GM19324 (cell line): ENCODE measurements around the gene RPL10.

Experiments
- ATAC-seq: cut with Tn5 transposase; IDR thresholded peaks from one replicate; pipeline ENCODE4 v1.9.1; 2021; ENCODE audit warnings: mild to moderate bottlenecking, moderate library complexity; ENCODE audit not compliant: unreplicated experiment, low FRiP score

RPL10 gene

DNA sequence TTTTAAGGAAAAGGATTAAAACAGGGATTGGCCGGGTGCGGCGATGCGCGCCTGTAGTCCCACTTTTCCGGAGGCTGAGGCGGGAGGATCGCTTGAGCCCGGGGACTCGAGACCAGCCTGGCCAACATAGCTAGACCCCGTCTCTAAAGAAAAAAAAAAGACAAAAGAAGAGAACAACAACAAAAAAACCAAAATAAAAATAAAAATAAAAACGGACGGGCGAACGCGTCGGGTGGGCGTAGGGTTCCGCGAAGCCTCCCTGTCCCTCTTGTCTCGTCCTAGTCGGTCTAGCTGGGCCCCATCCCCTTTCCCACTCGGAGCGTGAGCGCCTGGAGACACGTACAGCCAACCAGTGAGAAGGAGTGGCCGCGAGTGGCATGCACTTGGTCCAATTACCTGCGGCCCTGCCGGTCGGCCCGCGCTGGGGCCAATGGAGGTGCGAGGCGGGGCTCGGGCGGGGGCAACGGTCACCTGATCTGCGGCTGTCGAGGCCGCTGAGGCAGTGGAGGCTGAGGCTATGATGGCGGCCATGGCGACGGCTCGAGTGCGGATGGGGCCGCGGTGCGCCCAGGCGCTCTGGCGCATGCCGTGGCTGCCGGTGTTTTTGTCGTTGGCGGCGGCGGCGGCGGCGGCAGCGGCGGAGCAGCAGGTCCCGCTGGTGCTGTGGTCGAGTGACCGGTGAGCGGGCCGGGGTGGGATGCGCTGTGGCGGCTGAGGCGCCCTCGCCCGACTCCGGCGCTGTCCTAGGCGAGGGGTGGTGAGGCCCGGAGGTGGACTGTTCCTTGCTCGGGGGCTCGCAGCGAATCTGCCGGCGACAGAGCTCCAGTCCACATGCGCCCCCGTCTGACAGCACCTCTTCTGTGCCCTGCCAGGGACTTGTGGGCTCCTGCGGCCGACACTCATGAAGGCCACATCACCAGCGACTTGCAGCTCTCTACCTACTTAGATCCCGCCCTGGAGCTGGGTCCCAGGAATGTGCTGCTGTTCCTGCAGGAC is 30.3 kb downstream of the RPL10 start, which contains the start of gene ATP6AP1:
ATP6AP1 (plus strand) TSS at position 502 of the 996 bp plus-strand sequence; CDS start at position 518, 16 bp downstream.
- peak; percentile 88 for ATAC-seq

- ATAC-seq: no peak
These were observed 31.5 kb downstream of the RPL10 start for GRCh38 chrX:154429711-154430110.

DNA sequence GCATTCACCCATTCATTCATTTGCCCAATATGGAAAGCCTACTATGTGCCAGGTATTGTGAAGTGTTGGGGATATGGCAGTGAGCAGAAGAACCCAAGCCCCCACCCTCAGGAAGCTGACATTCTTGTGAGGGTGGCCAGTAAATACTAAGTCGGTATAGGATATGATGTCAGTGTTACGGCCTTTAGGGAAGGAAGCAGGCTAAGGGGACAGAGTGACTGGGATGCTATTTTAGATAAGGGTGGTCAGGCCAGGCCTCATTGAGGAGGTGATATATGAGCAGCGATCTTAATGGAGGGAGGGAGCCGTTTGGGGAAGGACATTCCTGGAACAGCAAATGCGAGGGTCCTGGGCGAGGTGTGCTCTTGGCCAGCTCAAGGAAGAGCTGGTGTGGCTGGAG is 32.3 kb downstream of the RPL10 start:
- no peak for ATAC-seq

GRCh38 chrX:154430916-154431315 is 32.7 kb downstream of the RPL10 start:
- no peak for ATAC-seq

DNA sequence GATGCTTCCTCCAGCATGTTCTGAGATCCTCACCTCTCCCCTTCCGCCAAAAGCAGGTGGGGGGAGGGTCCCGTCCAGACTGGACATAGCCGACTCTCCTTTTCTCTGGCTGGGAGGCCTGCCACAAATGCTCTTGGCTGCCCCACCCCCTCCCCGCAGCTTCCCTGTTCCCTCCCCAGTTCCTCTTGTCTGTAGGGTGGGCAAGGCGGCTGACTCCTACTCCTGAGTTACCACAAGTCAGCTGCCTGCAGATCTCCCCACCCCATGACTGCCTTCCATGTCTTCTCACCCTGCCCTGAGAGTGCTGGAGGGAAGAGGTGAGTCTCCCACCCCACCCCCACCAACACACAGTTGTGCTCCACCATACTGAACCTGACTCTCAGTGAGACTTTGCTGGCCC is 33.2 kb downstream of the RPL10 start:
- ATAC-seq: no peak

- no peak for ATAC-seq
These were observed 34.0 kb downstream of the RPL10 start for GRCh38 chrX:154432210-154432609.

DNA sequence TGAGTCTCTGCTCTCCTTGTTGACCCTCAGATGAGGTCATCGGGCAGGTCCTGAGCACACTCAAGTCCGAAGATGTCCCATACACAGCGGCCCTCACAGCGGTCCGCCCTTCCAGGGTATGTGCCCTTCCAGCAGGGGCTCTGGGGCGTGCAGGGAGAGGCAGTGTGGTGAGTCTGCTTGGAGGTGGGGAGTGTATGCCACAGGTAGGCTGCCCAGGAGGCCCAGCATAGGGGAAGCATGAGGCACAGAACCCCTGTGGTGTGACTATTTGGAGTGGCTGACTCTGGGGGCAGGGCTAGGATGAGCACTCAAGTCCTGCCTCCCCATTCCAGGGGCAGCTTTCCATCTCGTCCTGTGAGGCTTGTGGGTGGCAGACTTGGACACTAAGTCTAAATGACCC is 35.4 kb downstream of the RPL10 start:
- no peak for ATAC-seq

- no peak for ATAC-seq
These were observed 36.4 kb downstream of the RPL10 start for GRCh38 chrX:154434394-154435168.

- ATAC-seq: no peak
These were observed 37.1 kb downstream of the RPL10 start for GRCh38 chrX:154435171-154435733.

DNA sequence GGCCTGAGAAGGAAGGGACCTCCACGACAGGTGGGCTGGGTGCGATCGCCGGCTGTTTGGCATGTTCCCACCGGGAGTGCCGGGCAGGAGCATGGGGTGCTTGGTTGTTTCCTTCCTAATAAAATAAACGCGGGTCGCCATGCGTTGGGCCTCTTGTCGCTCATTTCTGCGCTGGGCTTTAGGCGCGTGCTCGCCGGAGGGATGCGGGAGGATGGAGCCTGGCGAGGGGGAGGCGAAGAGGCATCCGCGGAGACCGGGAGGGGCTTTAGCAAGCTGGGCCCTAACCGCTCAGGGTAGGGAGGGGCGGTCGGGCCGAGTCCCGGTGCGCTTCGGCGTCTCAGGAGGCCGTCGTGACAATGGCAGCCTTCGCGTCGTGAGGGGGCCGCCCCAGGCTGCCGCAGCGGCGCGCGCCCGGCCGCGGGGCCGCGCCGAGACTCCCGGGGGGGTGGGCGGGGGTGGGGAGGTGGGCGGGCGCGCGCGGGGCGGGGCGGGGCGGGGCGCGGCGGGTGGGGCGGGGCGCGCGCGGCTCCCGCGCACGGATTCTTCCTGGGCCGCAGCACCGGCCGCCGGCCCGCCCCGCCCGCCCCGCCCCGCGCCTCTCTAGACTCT is 38.3 kb downstream of the RPL10 start:
- ATAC-seq: peak; percentile 33

GRCh38 chrX:154436983-154437752 is 39.0 kb downstream of the RPL10 start, which contains the start of gene GDI1:
Gene GDI1 (plus strand): TSS chrX:154437154. CDS start chrX:154437255, 101 bp downstream.
- peak; percentile 40 for ATAC-seq

DNA sequence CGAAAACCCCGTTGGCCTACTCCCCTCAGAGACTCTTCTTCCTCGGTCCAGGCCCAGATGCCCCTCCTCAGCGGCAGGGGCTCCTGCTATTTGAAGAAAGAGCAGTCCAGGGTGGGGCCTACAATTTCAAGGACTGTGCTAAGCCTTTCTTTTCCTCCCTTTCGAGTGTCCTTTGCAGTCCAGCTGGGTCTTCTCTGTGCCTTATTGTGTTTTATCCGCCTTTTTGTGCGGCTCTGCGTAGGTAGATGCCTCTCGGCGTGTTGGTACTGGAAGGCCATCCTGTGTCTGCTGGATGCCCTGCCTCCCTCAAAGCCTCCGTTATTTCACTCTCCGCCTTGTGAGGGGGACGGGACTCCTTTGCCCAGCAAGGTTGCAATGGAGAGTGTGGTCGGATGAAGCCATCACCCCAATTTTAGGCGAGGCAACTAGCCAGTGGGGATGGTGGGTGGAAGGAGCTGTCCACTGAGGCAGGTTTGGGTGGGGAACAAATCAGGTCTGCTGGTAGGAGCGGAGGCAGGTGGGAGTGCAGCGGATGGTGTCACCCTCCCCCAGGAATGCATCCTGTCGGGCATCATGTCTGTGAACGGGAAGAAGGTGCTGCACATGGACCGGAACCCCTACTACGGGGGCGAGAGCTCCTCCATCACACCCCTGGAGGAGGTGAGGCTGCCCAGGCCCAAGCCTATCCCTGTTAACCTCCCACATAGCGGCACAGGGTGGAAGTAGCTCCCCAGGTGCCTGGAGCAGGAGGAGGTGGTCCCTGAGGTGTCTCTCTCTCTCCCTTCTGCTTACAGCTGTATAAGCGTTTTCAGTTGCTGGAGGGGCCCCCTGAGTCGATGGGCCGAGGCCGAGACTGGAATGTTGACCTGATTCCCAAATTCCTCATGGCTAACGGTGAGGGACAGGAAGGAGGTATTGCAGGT is 40.1 kb downstream of the RPL10 start:
- no peak for ATAC-seq

- ATAC-seq: no peak
These were observed 41.7 kb downstream of the RPL10 start for GRCh38 chrX:154439841-154440240.

- no peak for ATAC-seq
These were observed 42.6 kb downstream of the RPL10 start for GRCh38 chrX:154440623-154441357.

- ATAC-seq: no peak
These were observed 43.4 kb downstream of the RPL10 start for GRCh38 chrX:154441564-154441963.

DNA sequence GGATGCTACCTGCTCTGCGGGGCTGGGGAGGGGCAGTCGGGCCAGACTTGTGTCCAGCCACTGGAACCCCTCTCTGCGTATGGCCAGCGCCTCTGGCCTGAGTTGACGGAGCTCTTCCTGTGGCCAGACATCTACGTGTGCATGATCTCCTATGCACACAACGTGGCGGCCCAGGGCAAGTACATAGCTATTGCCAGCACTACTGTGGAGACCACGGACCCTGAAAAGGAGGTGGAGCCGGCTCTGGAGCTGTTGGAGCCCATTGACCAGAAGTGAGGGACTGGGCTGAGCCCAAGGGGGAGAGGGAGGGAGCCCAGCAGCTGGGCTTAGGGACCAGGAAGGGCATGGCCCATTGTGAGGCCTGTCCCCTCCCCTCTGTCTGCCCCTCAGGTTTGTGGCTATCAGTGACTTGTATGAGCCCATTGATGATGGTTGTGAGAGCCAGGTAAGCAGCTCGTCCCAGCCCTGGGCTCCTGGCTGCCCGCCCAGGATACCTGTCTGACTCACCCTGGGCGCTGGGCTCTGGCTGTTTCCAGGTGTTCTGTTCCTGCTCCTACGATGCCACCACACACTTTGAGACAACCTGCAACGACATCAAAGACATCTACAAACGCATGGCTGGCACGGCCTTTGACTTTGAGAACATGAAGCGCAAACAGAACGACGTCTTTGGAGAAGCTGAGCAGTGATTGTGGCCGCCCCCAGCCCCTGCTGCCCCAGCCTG is 44.0 kb downstream of the RPL10 start:
- no peak for ATAC-seq

DNA sequence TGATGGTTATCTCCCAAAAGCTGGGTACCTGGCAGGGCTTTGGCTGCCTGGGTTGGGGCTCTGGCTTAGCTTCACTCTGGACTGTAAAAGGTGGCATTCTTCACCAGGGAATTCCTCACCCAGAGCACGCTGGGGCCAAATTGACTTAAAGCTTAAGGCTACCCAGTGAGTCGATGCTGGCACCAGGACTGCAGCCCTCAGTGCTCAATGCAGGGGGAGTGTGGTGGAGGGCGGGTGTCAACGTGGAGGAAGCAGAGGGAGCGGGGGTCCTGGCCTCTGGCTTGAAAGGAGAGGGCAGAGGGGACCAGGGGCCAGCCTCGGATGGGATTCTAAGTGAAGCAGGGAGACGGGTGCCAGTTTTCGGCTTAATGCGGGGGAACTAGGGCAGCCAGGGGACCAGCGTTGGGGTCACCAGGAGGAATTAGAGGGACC is 45.3 kb downstream of the RPL10 start:
- no peak for ATAC-seq
